Neural cell (in vitro differentiated cells): ENCODE measurements around the gene GDAP2.

Experiments used
- EP300 ChIP-seq: fragments of 450-650 bp; conservative IDR thresholded peaks from 2 replicates; pipeline ENCODE4 v1.6.1; 2014; ENCODE audit warnings: antibody characterized with exemption, mild to moderate bottlenecking, moderate library complexity; ENCODE audit not compliant: poor library complexity, severe bottlenecking
- EZH2 ChIP-seq: fragments of 200-600, 300-800 bp; shearing (Covaris generic), sonication (generic); IDR thresholded peaks from 2 replicates; pipeline ENCODE4 v1.6.1; 2014; ENCODE audit warnings: antibody characterized with exemption, low read length, borderline replicate concordance, mild to moderate bottlenecking; ENCODE audit not compliant: insufficient read depth, poor library complexity, severe bottlenecking
- MXI1 ChIP-seq: fragments of 450-650 bp; conservative IDR thresholded peaks from 2 replicates; pipeline ENCODE4 v1.6.1; 2014; ENCODE audit warnings: antibody characterized with exemption, mild to moderate bottlenecking; ENCODE audit not compliant: poor library complexity, severe bottlenecking
- POLR2AphosphoS5 ChIP-seq: IDR thresholded peaks from 2 replicates; pipeline ENCODE4 v1.6.1; 2012
- SMC3 ChIP-seq: fragments of 450-650 bp; conservative IDR thresholded peaks from 2 replicates; pipeline ENCODE4 v1.6.1; 2014; ENCODE audit warnings: antibody characterized with exemption, mild to moderate bottlenecking, moderate library complexity; ENCODE audit not compliant: poor library complexity
- TAF1 ChIP-seq: IDR thresholded peaks from 2 replicates; pipeline ENCODE4 v1.6.1; 2012; ENCODE audit warnings: low read depth
- TF ChIP-seq, protein P1 (sequence below): fragments of 450-650 bp; IDR thresholded peaks from 2 replicates; pipeline ENCODE4 v1.5.1; 2014; ENCODE audit warnings: antibody characterized with exemption, mild to moderate bottlenecking, moderate library complexity; ENCODE audit not compliant: poor library complexity, severe bottlenecking
- TF ChIP-seq, protein P2 (sequence below): IDR thresholded peaks from 2 replicates; pipeline ENCODE4 v1.6.1; 2012; ENCODE audit warnings: borderline replicate concordance

DNA sequence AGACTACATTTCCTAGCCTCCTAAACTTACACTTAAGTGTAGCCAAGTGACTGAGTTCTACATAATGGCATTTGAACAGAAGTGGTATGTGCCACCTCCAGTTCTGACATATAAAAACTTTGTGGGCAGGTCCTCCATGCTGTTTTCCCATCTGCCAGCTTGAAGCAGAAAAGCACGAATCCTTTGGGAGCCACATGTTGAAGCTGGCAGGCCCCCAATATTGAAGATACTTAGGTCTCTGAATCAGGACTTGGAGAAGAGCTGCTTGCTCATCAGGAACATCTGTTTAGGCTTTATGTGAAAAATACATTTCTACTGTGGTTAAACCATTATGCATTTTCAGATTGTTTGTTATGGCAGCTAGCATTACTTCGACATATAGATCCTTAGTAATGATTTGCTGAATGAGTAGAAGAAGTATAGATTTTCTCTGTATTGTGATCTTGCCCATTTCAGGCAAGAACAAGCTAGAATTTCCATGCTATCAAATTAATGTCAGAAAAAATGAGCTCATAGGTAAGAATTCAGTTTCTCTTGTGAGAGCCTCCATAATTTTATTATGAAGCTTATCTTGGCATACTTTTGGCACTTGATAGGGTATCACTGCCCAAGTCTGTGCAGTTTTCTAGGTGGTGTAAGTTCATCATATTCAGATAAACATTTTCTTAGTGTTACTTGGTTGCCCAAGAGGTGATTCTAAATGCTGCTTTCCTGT, 68.4 kb downstream of the GDAP2 start:
- TF ChIP-seq EP300, result no peak
- TF ChIP-seq, protein P1, sequence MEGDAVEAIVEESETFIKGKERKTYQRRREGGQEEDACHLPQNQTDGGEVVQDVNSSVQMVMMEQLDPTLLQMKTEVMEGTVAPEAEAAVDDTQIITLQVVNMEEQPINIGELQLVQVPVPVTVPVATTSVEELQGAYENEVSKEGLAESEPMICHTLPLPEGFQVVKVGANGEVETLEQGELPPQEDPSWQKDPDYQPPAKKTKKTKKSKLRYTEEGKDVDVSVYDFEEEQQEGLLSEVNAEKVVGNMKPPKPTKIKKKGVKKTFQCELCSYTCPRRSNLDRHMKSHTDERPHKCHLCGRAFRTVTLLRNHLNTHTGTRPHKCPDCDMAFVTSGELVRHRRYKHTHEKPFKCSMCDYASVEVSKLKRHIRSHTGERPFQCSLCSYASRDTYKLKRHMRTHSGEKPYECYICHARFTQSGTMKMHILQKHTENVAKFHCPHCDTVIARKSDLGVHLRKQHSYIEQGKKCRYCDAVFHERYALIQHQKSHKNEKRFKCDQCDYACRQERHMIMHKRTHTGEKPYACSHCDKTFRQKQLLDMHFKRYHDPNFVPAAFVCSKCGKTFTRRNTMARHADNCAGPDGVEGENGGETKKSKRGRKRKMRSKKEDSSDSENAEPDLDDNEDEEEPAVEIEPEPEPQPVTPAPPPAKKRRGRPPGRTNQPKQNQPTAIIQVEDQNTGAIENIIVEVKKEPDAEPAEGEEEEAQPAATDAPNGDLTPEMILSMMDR, result no peak
- TF ChIP-seq, protein P2, sequence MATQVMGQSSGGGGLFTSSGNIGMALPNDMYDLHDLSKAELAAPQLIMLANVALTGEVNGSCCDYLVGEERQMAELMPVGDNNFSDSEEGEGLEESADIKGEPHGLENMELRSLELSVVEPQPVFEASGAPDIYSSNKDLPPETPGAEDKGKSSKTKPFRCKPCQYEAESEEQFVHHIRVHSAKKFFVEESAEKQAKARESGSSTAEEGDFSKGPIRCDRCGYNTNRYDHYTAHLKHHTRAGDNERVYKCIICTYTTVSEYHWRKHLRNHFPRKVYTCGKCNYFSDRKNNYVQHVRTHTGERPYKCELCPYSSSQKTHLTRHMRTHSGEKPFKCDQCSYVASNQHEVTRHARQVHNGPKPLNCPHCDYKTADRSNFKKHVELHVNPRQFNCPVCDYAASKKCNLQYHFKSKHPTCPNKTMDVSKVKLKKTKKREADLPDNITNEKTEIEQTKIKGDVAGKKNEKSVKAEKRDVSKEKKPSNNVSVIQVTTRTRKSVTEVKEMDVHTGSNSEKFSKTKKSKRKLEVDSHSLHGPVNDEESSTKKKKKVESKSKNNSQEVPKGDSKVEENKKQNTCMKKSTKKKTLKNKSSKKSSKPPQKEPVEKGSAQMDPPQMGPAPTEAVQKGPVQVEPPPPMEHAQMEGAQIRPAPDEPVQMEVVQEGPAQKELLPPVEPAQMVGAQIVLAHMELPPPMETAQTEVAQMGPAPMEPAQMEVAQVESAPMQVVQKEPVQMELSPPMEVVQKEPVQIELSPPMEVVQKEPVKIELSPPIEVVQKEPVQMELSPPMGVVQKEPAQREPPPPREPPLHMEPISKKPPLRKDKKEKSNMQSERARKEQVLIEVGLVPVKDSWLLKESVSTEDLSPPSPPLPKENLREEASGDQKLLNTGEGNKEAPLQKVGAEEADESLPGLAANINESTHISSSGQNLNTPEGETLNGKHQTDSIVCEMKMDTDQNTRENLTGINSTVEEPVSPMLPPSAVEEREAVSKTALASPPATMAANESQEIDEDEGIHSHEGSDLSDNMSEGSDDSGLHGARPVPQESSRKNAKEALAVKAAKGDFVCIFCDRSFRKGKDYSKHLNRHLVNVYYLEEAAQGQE, result no peak
- TF ChIP-seq EZH2, result no peak
- no peak for TF ChIP-seq TAF1
- no peak for TF ChIP-seq POLR2AphosphoS5
- no peak for TF ChIP-seq SMC3
- TF ChIP-seq MXI1, result no peak
